8988T (cell line): ENCODE results near the gene AOPEP.

Source experiments
- DNase-seq: peaks from one replicate; pipeline ENCODE4 v3.0.0; 2011

Gene AOPEP

GRCh38 chr9:94719878-94720277 is 6.6 kb upstream of the AOPEP start:
- DNase-seq: no peak

- no peak for DNase-seq
Observed at GRCh38 chr9:94720846-94721549, 5.5 kb upstream of the AOPEP start.

GRCh38 chr9:94721754-94722153 is 4.7 kb upstream of the AOPEP start:
- DNase-seq: no peak

GRCh38 chr9:94725293-94725692 is 1.2 kb upstream of the AOPEP start:
- no peak for DNase-seq

- DNase-seq: no peak
Observed at GRCh38 chr9:94728719-94729118, 2.2 kb downstream of the AOPEP start.

- DNase-seq: no peak
Observed at GRCh38 chr9:94729199-94729598, 2.7 kb downstream of the AOPEP start.

GRCh38 chr9:94734054-94734754 is 7.7 kb downstream of the AOPEP start:
- DNase-seq: no peak

GRCh38 chr9:94736759-94737158 is 10.3 kb downstream of the AOPEP start:
- DNase-seq: no peak

- no peak for DNase-seq
Observed at GRCh38 chr9:94740145-94740840, 13.8 kb downstream of the AOPEP start.

- no peak for DNase-seq
Observed at GRCh38 chr9:94741866-94742265, 15.4 kb downstream of the AOPEP start.

GRCh38 chr9:94743035-94743954 is 16.8 kb downstream of the AOPEP start:
- no peak for DNase-seq

- DNase-seq: no peak
Observed at GRCh38 chr9:94745806-94746540, 19.5 kb downstream of the AOPEP start.

- no peak for DNase-seq
Observed at GRCh38 chr9:94746541-94747370, 20.3 kb downstream of the AOPEP start.

- DNase-seq: no peak
Observed at GRCh38 chr9:94754976-94755475, 28.5 kb downstream of the AOPEP start.

GRCh38 chr9:94757158-94757557 is 30.7 kb downstream of the AOPEP start:
- no peak for DNase-seq

GRCh38 chr9:94758031-94758430 is 31.5 kb downstream of the AOPEP start:
- no peak for DNase-seq

GRCh38 chr9:94758880-94759279 is 32.4 kb downstream of the AOPEP start:
- DNase-seq: no peak

GRCh38 chr9:94760010-94760409 is 33.5 kb downstream of the AOPEP start:
- no peak for DNase-seq

GRCh38 chr9:94760660-94761059 is 34.2 kb downstream of the AOPEP start:
- DNase-seq: no peak

GRCh38 chr9:94761481-94761880 is 35.0 kb downstream of the AOPEP start:
- no peak for DNase-seq
